Measurements from ENCODE around the gene BATF. TPM values are rescaled to one million over a fixed set of nuclear protein-coding genes. Genes with fewer than 3 reads are reported as not detected.

Gene BATF
- total RNA-seq, 1 experiment from 2014 or later, result not detected

DNA sequence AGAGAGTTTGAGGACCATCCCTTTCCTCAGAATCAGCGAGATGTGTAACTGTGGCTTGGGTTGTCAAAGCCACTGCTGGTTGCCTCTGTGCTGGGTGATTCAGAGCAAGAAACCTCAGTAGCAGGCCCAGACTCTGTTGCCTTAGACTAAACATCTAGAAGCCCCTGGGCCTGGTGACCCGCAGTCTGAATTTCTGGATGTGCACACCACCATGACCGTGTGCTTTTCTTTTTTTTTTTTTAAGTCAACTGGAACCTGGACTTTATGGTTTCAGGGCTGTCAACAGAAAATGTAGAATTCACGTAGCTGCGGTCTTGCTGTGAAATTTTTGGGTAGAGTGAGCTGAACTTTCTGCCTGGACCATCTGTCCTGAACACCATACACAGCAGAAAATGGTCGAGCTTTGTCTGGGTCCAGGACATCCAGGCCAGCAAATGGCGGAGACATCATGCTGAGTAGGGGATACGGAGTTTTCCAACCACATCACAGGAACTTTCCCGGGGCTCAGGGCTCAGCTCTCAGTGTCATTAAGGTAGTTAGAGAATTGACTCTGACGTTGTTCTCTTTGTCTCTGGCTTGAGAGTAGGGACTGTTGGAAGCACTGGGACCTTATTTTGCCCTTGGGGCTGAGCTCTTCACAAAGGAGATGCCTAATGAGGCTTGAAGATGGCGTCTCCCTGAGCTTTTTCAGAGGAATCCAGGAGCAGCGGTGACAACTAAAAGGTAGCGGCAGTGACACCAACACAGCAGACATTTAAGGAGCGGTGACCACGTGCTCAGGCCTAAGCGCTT lies 23.0 kb upstream of the BATF start:
- DNase-seq (ENCODE audit: low spot score), result no peak

DNA sequence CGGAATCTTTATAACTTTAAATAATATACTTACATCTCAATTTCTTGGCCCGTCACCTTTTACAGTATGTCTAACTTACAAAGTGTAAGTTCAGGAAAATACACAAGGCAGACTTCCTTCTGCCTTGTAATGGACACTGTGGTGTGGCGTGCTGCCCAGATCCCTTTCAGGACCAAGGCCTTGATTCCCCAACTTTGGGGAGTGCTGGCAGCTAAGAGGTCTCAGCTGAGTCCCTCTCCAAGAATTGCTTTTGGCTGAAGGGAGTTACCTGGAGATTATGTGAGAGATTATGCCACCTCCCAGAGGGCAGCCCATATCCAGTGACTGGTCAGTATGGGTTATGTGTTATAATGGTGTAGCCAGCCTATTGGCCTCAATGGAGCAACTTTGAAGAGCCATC lies 21.2 kb upstream of the BATF start:
- no peak for DNase-seq (ENCODE audit: low spot score)

DNA sequence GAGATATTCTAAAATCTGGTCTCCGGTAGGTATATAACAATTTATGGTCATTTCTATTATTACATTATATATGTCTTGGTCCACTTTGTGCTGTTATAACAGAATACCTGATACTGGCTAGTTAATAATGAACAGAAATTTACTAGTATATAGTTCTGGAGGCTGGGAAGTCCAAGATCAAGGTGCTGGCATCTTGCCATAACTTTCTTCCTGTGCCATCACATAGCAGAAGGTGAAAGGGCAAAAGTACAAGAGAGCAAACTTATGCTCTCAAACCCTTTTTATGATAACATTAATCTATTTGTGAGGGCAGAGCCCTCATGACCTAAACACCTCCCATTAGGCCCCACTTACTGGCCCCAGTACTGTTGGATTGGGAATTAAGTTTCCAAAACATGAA lies 17.9 kb upstream of the BATF start:
- no peak for DNase-seq (ENCODE audit: low spot score)

DNA sequence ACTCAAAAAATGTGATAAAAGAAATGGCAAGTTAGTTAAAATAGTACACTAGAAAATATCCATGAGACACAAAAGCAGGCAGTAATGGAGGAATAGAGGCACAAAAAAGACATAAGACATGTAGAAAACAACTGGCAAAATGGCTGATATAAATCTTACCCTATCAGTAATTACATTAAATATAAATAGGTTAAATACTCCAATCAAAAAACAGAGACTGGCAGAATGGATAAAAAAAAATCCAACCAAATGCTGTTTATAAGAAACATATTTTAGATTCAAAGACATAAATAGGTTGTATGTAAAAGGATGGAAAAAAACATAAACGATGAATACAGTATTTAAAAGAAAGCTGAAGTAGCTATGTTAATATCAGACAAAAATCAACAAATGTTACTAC lies 15.3 kb upstream of the BATF start:
- DNase-seq (ENCODE audit: low spot score), result no peak

DNA sequence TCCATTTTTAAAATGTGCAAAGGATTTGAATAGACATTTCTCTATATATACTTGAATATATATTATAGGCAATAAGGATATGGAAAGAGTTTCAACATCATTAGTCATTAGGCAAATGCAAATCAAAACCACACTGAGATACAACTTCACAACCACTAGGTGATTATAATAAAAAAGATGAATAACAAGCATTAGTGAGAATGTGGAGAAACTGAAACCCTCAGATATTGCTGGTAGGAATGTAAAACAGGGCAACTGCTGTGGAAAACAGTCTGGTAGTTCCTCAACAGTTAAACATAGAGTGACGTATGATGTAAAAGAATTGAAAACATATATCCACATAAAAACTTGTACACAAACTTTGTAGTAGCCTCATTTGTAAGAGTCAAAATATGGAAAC lies 11.7 kb upstream of the BATF start:
- no peak for DNase-seq (ENCODE audit: low spot score)

DNA sequence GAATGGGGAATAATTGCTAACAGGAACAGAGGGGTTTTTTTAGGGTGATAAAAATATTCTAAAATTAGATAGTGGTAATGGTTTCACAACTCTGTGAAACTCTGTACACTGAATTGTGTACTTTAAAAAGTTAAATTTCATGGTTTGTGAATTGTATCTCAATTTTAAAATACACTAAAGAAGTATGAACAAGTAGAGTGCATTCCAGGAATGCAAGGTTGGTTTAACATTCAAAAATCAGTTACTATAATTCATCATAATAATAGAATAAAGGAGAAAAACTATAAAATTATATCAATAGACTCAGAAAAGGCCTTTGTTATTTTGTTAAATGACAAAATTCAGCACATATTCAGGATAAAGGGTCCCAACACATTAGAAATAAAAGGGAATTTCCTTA lies 11.1 kb upstream of the BATF start:
- no peak for DNase-seq (ENCODE audit: low spot score)

DNA sequence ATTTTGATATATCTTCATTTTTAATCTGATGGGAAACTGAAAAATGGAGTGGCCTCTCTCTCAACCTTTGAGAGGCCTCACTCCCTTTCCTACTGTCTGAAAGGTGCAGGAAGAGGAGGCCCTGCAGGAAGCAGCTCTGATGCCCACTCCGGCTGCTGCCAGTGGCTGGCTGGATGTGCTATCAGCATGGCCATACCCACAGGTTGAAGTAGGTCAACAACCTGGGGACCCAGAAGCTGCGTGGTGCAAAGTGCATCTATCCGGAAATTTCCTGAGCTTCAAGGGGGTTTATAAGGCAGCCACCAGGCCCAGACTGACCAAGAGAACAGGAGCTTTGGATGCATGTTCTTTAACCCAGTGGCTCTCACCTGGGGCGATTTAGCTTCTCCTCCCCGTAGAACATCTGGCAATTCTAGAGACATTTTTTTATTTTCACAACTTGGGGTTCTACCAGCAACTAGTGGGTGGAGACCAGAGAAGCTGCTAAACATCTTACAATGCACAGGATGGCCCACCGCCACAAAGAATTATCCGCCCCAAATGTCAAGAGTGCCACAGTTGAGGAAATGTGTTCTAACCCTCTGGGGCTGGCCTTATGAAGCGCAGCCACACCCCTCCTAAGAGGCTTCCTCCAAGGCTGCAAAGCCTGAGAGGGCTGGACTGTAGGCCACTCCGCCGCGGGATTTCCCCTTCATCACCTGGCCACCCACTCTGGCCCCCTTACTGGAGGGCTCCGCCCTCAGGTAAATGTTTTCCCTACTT lies 8.2 kb upstream of the BATF start:
- no peak for DNase-seq (ENCODE audit: low spot score)

DNA sequence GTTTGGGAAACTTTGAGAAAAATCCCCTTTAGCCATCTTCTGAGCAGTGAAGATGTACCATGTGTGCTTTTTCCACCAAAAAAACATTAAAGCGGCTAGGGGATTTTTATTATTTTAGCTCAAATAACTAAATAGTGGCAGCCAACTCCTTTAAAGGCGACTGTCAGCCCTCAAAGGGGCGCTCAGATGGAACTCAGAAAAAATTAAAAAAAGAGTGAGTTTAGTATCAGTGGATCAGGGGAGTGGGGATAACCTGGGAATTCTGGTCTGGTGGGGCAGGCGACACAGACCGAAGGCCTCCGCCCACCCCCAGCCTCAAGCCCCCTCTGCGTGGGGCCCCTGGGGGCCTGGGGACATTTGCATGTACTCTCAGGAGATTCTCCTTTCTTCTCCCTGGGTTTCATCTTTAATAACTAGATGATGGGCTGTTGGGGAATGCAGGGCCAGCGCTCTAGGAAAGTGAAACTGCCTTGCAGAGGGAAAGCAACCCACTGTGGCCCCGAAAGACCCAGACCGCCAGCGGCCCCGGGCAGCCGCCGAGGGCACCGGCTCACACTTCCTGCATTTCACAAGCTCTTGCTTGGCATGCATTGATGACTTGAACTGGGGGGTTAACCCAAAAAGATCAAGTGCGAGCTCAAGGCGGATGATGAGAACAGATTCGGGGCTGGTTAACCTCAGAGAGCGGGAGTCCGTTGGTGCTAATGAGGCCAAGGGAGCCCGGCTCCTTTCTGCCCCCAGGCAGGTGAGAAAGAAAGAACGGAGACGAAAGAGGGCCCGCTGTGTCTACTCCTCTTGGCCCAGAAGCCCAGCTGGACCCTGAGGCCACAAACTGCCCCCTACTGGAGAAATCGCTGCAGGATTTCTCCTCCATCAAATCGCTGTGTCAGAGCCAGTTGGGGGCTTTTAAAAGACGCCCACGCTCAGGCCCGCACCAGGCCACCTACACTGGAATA lies 7.3 kb upstream of the BATF start:
- no peak for DNase-seq (ENCODE audit: low spot score)

DNA sequence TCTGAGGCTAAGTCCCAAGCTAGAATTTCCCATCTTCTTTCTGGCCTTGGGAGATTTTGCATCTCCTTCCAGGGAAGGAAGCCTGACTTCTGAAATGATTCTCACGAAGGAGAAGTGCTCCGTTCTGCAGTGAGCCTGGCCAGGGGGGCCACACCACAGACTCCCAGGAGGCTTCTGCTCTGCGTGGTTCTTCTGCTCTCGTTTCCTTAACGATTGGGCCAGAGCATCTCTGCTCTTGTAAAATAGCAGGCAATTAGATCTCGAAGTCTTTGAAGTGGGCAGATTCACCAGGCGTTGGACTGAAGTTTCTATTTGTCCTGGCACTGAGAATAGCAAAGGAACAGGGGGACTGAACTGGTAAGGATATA lies 6.7 kb upstream of the BATF start:
- no peak for DNase-seq (ENCODE audit: low spot score)

DNA sequence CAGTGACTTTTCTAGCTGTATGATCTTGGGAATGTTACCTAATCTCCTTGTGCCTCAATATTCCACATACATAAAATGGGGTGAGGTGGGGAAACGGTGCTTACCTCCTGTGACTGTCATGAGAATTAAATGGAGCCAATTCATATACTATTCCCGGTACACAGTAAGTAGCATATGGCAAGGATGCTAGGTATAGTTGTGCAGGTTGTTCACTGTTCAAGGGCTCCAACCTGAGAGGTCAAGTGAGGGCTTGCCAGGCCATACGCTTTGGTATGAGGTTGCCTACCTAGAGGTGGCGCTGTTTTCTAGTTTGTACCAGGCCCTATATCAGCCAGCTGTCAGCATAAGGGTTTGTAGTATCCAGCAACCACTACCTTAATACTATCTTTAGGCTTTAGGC lies 3.6 kb upstream of the BATF start:
- no peak for DNase-seq (ENCODE audit: low spot score)

DNA sequence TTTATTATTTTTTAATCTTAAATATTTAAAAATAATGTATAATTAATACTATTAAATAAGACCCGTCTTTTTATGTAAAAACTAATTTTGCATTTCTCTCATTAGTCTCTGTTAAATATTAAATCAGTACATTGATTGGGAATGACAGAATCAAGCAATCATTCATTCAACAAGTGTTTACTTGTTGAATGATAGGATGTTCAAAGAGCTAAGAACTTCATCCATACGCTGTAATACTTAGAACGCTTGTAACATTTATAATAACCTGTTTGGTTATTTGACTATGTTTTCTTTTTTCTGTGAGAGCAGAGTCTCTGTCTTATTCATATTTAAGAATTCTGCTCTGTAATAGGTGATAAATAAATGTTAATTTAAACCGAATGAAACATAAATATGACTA lies 2.9 kb upstream of the BATF start:
- DNase-seq (ENCODE audit: low spot score), result no peak

DNA sequence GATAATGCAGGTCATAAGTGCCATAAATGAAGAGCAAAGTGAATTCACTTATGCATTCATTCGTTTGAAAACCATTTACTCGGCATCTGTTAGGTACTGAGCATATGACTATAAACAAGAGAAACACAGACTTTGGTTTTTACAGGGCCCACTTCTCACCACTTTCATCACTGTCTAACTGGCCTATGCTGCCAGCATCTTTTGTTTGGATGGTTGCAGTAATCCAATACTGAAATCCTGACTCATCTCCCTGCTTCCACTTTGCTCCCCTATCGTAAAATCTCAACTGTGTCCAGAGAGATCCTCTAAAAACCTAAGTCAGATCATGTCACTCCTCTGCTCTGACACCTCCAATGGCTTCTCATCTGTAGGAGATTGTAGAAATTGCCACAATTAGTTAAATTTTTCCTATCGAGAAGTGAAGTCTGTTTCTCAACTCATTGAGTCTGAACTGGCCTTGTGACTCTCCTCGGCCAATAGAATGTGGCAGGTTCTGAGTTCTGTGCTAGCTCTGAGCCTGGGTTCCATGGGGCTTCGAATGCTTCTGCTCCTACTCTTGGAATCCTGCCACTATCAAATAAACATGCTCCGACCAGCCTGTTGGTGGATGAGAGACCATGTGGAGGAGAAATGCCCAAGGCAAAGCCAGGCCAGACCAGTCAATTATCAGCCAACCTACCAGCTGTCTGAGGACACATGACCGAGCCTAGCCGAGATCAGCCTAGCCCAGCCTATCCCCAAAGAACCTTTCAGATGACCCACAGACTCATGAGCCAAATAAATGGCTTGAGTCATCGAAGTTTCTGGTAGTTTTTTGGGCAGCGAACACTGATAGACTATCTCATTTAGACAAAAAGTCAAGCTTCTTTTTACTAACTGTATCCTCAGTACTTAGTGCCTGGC lies 2.2 kb upstream of the BATF start:
- no peak for DNase-seq (ENCODE audit: low spot score)

DNA sequence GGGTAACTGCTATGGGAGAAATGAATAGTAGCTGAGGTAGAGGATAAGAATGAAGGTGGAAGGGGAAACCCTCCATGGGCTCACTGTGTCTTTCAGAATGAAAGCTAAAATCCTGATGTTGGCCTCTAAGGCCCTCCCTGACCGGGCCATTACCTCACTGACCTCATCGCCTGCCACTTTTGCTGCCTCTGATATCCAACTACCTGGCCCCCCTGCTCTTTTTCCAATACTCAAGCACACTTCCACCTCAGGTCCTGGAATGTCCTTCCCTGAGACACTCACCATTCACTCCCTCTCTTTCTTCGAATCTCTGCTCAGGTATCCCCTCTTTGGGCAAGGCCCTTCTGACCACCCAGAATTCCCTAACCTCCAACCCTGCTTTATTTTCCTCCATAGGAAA lies 1.4 kb upstream of the BATF start:
- no peak for DNase-seq (ENCODE audit: low spot score)

DNA sequence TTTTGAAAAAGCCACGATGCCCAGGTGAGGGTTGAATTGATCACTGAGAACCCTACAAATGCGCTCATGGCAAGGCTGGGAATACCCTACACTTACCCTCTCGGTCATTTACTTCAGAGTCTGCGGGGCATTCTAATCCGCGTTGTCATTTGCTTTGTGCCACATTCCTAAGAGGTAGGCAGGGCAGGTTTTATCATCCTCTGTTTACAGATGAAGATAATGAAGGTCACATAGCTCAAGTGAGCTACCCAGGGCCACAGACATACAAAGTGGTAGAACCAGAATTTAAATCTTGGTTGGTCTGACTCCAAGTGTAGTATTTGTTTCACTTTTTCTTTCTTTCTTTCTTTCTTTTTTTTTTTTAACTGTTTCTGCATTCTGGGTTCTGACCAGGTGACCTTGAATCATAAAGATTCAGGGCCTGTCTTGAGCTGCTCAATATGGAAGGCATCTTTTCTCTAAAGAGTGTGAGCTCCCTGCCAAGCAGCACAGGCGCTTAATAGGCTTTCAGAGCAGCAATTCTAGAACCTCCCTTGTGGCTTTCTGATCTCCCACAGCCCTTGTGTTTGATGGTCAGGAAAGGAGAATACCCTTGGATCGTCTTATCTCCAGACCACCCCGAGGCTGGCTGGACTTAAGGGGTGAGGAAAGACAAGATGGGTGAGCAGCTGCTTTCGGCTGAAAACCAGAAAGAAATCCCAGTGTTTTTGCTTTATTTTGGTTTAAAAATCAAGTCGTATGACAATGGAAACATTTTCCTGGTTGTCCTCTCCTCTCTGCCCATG lies 662 bp upstream of the BATF start:
- no peak for DNase-seq (ENCODE audit: low spot score)

DNA sequence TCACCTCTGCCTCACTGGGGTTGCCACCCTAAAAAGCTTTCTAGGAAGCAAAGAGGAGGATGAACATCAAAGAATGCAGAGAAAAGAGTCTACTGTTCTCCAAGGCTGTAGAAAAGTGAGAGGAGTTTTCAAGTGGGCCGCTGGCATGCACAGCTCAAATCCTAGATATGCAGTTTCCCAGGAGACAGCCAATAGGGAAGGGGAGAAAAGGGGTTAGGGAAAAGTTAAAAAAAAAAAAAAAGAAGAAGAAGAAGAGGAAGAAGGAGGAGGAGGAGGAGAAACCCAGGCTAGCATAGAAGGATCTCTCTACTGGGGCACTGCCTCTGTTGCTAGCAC lies 682 bp downstream of the BATF start:
- no peak for DNase-seq (ENCODE audit: low spot score)

DNA sequence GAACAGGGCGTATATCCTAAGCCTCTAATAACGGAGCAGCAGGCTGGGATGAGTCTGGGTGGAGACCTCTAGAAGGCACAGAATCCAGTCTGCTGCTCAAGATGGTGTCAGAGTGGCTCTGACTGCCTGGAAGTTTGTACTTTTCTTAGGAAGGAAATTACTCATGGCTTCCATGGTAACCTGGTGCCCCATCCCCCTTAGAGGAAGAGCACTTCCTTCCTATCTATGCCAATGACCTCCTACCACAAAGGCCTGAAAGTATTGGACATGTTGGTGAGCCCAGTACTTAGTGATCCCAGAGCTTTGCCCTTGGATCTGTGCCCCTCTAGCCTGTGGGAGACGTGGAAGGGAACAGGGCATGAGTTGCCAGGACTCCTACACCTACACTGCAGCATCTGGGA lies 1.5 kb downstream of the BATF start:
- DNase-seq (ENCODE audit: low spot score), result no peak

DNA sequence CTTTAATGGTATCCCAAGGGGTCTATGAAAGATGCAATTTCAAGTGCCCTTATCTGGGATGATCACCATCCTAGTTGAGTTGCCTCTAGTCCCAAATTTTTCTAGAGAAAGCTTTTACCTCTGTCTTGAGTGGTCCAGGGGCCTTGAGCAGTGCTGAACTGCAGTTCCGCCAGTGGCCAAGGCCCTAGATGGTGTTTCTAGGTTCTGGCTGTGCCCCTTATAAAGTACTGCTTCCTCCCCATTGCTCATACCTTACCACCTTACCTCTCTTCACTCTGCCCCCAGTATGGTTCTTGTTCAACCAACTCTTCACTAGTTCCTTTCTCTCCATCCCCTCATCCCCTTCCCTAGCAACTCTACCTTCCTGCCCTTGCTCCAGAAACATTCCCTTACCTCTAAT lies 3.7 kb downstream of the BATF start:
- no peak for DNase-seq (ENCODE audit: low spot score)

DNA sequence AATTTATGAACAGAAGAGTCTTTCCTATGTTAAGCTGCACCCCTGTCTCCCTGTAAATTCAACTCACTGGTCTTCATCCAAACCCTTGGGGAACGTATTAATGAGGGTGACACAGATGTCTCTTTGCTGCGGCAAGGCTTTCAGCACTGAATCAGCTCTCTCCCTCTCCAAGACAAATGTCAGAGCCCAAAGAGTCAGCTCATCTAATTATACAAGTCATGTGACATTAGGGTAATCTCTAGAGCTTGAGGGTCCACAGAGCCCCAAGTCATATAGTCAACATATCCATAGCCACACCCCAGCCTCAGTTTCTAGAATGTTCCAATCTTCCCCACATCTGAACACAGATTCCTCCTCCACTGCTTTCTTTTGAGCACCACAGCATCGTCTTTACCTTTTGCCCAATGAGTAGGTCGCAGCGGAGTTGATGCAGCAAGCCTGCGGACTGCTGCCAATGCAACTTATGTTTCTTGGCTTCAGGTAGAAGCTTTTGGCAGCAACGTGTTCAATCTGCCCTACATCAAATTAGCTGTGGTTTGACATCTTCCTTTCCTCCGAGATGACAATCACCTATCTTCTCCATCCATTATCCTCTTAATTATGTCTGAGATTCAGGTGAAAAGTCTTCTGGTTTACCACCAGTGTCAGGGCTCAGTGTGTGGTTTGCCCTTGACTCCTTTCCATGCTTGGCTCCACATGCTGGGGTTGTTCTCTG lies 5.3 kb downstream of the BATF start:
- no peak for DNase-seq (ENCODE audit: low spot score)

DNA sequence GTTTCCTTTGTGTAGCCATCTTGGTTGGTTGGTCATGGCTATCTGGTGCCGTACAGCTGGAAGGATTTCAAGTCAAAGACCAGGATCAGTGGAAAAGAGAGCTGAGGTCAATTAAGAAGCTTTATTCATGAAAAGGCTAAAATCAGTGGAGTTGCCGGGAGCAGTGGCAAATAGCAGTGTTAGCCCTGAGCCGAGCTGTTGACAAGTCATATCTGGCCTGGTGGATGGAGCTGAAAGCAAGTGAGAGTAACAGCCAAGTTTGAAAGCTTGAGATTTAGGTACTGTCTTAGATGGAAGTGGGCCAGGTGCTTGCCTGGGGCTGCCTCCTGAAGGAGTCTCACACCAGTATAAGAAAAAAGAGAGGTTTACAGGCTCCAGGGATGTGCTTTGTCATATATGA lies 9.0 kb downstream of the BATF start:
- DNase-seq (ENCODE audit: low spot score), result no peak

All from H4 (cell line).